Lung microvascular endothelial cell (primary cell): ENCODE measurements around the gene PSMD3. TPM values are rescaled to one million over a fixed set of nuclear protein-coding genes. Genes with fewer than 3 reads are reported as not detected.
"Not testable (repeated sequence)": the region's sequence is repeated elsewhere in the genome, so short reads cannot be mapped to it uniquely, and the experiment has no call there.

Experiments
- DNase-seq, 2 donors: peaks; one replicate each; pipeline versions ENCODE4 v3.0.0 to v3.0.0-alpha.2; 2010; ENCODE audit warnings: low read depth in 2 of 2
- total RNA-seq: library from RNA; depleted of rRNA; stranded (reverse); fragments of >200 nt; gene quantifications from 2 replicates; pipeline ENCODE4 v1.2.1, GENCODE V29; 2014

The PSMD3 gene
- total RNA-seq, 1 donor from 2014 or later = 66.5 TPM

- DNase-seq = no peak
Observed at GRCh38 chr17:39996800-39997199, 16.2 kb downstream of the PSMD3 start.

- no peak for DNase-seq
Observed at GRCh38 chr17:39997543-39997942, 16.9 kb downstream of the PSMD3 start.

- no peak for DNase-seq
Observed at GRCh38 chr17:39999067-39999466, 18.5 kb downstream of the PSMD3 start.

- DNase-seq = no peak
Observed at GRCh38 chr17:40000161-40000560, 19.6 kb downstream of the PSMD3 start.

- DNase-seq = not testable (repeated sequence)
Observed at GRCh38 chr17:40001335-40001734, 20.7 kb downstream of the PSMD3 start.

- no peak for DNase-seq
Observed at GRCh38 chr17:40004072-40004471, 23.5 kb downstream of the PSMD3 start.

GRCh38 chr17:40004712-40005111, 24.1 kb downstream of the PSMD3 start:
- DNase-seq = no peak

- no peak for DNase-seq
Observed at GRCh38 chr17:40005520-40005919, 24.9 kb downstream of the PSMD3 start.

GRCh38 chr17:40010946-40011500, 30.4 kb downstream of the PSMD3 start:
- DNase-seq = not testable (repeated sequence)

- not testable (repeated sequence) for DNase-seq
Observed at GRCh38 chr17:40012017-40012647, 31.5 kb downstream of the PSMD3 start.

- DNase-seq = peak; percentile 28 to 82
Observed at GRCh38 chr17:40014375-40014980, 33.9 kb downstream of the PSMD3 start.

- DNase-seq = peak; percentile 25 to 59
Observed at GRCh38 chr17:40015005-40015997, 34.7 kb downstream of the PSMD3 start, which contains the start of gene CSF3. Gene CSF3 (plus strand): TSS chr17:40015440. CDS start chr17:40015475, 35 bp downstream.

- peak in 1 of 2 donors; percentile 18 for DNase-seq
Observed at GRCh38 chr17:40015998-40016985, 35.7 kb downstream of the PSMD3 start.

GRCh38 chr17:40017422-40018080, 36.9 kb downstream of the PSMD3 start:
- peak in 1 of 2 donors; percentile 41 for DNase-seq

GRCh38 chr17:40018211-40019121, 37.9 kb downstream of the PSMD3 start:
- peak; percentile 24 to 52 for DNase-seq

- DNase-seq = peak; percentile 54 to 96
Observed at GRCh38 chr17:40019140-40019991, 38.8 kb downstream of the PSMD3 start.

GRCh38 chr17:40020146-40020545, 39.5 kb downstream of the PSMD3 start:
- DNase-seq = no peak

- DNase-seq = peak; percentile 42 to 86
Observed at GRCh38 chr17:40021451-40021971, 40.9 kb downstream of the PSMD3 start.
